GM12874 (cell line): ENCODE data around the gene MAGEA11.

Source experiments
- CTCF ChIP-seq: IDR thresholded peaks from 2 replicates; pipeline ENCODE4 v1.5.1; 2011; ENCODE audit warnings: low read depth, mild to moderate bottlenecking, control low read depth, low read length, moderate library complexity; ENCODE audit not compliant: insufficient read depth

Gene MAGEA11

GRCh38 chrX:149711545-149712236, at the start of gene MAGEA11:
TSS of gene MAGEA11 (plus strand) at chrX:149712060. CDS start at chrX:149713160, 1,100 bp downstream.
- no peak for TF ChIP-seq CTCF

DNA sequence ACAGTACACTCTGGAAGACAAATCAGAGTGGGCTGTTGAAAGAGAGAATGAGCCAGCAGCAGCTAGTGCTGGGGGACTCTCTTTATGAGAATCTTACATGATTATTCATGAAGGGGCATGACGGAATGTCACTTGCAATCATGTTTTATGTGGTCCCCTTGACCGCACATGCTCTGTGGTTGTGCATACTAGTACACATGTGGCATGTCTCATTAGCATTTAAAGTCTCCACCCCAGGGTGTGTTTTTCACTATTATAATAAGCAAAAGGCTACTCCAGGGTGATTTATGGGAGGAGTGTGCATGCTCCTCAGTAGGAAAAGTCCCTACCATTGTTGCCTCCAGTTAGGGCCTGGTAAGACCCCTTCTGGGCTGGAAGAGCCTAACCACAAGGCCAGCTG, 30.7 kb upstream of the MAGEA11 start:
- TF ChIP-seq CTCF: no peak

GRCh38 chrX:149682031-149682430, 29.8 kb upstream of the MAGEA11 start:
- no peak for TF ChIP-seq CTCF

GRCh38 chrX:149682956-149683947, 28.6 kb upstream of the MAGEA11 start:
- TF ChIP-seq CTCF: no peak

DNA sequence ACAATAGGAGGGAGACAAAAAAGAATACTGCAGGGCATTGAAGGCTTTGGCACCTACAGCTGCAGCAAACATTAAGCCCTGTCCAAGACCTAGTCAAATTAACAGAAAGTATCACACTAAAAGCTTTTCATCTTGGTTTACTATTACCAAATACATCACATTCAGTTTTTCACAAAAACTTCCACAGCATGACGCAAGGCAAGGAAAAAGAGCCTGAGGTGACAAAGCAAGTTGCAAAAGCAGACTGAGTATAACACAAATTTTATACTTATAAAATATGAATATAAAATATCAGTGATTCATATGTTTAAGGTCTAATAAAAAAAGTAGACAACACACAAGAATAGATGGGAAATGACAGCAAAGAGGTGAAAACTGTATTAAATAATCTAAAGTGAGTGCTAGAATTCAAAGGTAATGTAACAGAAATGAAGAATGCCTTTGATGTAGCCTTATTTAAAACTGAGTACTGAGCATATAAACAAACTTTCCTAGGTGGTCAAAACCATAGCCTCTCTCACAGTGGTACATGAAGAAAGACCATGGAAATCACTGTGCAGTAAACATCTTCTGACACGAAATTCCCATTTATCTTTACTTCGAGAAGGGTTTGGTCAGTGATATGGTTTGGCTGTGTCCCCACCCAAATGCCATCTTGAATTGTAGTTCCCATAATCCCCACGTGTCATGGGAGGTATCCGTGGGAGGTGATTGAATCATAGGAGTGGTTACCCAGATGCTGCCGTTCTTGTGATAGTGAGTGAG, 27.7 kb upstream of the MAGEA11 start:
- TF ChIP-seq CTCF: no peak

DNA sequence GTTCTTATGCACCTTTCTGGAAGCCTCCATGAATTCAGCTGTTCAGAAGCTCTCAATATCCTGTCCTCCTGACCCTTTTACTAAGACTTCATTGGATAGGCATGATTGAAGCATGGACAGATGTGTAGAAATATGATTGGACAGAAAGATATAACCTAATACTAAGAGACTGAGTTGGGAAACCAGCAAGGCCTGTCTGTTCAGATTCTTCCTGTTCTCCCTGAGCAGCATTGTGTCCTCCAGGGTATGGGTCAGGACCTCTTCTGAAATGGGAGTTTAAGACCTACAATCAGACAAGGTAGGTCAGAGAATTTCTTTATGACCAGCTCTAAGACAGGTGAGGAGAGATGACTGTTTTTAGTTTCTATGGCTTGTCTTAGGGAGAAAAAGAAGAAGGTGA, 23.9 kb upstream of the MAGEA11 start:
- TF ChIP-seq CTCF: no peak

- TF ChIP-seq CTCF: no peak
Observed at GRCh38 chrX:149688552-149688951, 23.3 kb upstream of the MAGEA11 start.
